Frontal cortex (tissue), 4 donors: ENCODE data around the gene TBC1D5. TPM values are rescaled to one million over a fixed set of nuclear protein-coding genes. Genes with fewer than 3 reads are reported as not detected.
"Not testable (repeated sequence)": the region's sequence is repeated elsewhere in the genome, so short reads cannot be mapped to it uniquely, and the experiment has no call there.

Source experiments
- DNase-seq, 2 donors: peaks; one replicate each; pipeline ENCODE4 v3.0.0; 2012; ENCODE audit warnings: low spot score in 2 of 2
- FAIRE-seq: peaks from 2 replicates; lab custom pipeline; 2012; peaks lifted over from hg19 to GRCh38; lab: Jason Lieb, UNC
- total RNA-seq: library from RNA; depleted of rRNA; stranded (reverse); fragments of >200 nt; gene quantifications from one replicate; pipeline ENCODE4 v1.2.3, GENCODE V29; 2014
- donor health status: control.
- donor health status: control.
- donor health status: control.

TBC1D5 gene
- total RNA-seq, 1 donor from 2014 or later: 77.5 TPM

- no peak for FAIRE-seq
- no peak for DNase-seq
Observed at GRCh38 chr3:17571686-17572085, 170.7 kb downstream of the TBC1D5 start.

GRCh38 chr3:17562845-17563244 is 179.6 kb downstream of the TBC1D5 start:
- DNase-seq: no peak
- no peak for FAIRE-seq

GRCh38 chr3:17558565-17558964 is 183.9 kb downstream of the TBC1D5 start:
- no peak for FAIRE-seq
- DNase-seq: no peak

DNA sequence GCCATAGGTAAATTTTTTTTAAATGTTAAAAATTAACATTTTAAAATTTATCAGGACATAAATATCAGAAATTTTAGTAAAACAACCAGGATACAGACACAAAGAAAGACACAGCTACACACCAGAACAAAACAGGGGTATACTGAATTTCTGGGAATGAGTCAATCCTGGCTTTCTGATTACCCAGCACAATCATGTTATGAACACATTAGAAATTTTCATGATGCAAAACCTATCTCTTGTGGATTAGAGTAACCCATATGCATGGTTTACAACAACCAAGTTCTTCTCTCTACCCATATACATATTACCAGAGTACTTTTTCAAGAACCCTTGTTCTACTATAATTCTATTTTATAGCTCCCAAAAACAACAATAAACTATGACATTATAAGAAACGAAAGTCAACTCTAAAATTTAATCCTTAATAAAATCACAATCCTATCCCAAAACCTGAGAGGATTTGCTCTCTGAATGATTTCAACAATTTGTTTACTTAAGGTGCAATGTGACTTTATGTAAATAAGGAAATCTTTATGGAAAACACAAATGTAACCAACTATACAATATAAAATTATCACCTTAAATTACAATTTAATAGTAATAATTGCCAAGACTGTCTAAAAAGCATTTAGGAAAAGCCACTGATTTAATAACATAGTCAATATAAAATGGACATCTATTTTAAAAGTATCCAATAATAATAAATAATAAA is 184.5 kb downstream of the TBC1D5 start:
- FAIRE-seq: peak; percentile 13
- no peak for DNase-seq

DNA sequence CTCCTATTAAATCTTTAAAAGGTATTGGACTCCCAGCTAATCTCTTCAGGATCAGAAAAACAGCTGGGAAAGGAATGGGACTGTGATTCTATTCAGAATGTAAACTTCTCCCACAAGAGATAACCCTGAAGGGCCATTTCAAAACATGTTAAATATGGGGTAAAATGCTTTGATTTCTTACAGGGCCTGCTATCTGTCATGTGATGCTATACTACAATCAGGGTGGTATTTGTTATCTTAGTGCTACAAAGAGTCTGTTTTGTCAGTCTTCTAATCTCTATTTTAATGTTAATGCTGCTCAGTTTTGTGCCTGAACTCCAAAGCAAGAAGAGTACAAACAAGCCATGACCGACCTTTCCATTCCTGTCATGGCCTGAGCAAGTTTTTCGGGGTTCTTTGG is 186.9 kb downstream of the TBC1D5 start:
- FAIRE-seq: no peak
- no peak for DNase-seq

DNA sequence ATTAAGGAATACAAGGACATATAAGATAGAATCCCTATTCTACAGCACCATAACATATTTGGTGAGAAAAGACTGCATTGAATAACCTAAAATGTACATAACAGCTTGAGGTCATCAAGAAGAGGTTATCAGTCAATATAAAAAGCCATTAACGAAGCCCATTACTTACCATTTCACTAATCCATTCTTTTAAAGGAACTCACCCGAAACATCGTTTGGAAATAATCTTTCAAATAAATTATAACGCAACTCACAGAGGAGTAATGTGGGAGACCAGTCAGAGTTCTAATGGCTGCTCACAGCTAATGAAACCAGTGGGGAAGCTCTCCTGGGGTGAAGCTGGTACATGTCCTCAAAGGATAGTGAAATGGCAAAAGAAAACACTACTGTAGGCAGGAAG is 188.4 kb downstream of the TBC1D5 start:
- FAIRE-seq: no peak
- no peak for DNase-seq

DNA sequence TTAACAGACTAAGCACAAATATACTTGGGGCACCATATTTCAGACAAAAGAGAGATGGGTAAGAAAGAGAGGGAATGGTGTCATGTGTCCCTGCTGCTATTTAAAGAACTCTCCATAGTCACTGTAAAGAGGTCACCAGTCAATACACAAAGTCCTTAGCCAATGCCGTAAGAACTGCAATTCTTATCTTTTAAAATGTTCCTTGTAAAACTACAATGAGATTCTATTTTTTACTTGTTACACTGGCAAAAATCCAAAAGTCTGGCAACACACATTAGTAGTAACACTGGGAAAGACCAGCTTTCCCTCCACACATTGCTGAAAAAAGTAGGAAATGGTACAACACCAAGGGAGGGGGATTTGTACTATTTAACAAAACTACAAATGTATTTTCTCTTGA is 189.4 kb downstream of the TBC1D5 start:
- DNase-seq: no peak
- FAIRE-seq: no peak

GRCh38 chr3:17552351-17552750 is 190.1 kb downstream of the TBC1D5 start:
- FAIRE-seq: no peak
- no peak for DNase-seq

DNA sequence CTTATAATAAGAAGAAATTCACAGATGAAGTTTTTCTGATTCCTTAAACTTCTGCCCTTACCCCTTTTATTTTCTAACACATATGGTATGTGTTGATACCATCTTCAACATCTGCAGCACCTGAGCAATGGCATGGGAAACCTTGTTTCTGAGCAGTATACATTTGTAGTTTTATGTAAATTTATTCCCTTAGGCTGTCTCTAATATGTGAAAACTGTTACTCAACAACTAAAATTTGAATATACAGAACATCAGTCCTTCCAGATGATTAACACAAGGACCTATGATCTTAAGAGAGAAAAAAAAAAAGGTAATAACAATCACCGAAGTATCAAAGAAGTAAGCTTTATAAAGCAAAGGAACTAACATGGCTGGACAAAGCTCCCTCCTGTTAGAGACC is 190.5 kb downstream of the TBC1D5 start:
- FAIRE-seq (no peak), DNase-seq (no peak)

GRCh38 chr3:17551333-17551732 is 191.1 kb downstream of the TBC1D5 start:
- FAIRE-seq: no peak
- DNase-seq: no peak

DNA sequence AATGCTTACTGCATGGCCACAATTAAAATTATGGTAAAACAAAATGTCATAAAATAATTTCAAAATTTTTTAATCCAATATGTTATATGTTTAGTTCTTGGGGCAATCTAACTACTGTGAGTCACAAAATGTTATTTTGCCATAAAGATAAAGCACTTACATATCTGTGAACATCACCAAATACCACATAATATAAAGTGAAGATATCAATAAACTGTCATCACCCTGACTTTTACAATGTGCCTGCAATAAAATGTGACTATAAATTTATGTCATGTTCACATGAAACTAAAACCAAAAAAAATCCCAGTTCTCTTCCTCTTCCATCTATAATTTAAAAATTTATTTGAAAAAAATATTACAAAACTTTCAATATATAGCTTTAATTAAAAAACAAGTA is 191.8 kb downstream of the TBC1D5 start:
- FAIRE-seq (peak; percentile 10), DNase-seq (no peak)

GRCh38 chr3:17546500-17547255 is 195.8 kb downstream of the TBC1D5 start:
- no peak for FAIRE-seq
- DNase-seq: no peak

GRCh38 chr3:17544632-17545031 is 197.8 kb downstream of the TBC1D5 start:
- FAIRE-seq (no peak), DNase-seq (no peak)

DNA sequence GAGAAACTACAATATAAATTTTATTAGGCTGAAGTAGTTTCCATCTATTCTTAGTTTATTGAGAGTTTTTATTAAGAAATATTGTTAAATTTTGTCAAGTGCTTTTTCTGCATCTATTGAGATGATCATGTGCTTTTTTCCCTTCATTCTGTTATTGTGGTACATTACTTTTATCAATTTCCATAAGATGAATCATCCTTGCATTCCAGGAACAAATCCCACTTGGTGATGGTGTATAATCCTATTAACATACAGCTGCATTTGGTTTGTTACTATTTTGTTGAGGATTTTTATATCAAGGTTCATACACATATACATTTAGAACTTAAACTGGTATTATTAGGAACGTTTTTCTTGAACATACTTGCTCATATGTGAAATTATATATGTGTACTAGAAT is 199.8 kb downstream of the TBC1D5 start:
- no peak for FAIRE-seq
- DNase-seq: no peak

GRCh38 chr3:17539436-17539835 is 203.0 kb downstream of the TBC1D5 start:
- no peak for FAIRE-seq
- no peak for DNase-seq

DNA sequence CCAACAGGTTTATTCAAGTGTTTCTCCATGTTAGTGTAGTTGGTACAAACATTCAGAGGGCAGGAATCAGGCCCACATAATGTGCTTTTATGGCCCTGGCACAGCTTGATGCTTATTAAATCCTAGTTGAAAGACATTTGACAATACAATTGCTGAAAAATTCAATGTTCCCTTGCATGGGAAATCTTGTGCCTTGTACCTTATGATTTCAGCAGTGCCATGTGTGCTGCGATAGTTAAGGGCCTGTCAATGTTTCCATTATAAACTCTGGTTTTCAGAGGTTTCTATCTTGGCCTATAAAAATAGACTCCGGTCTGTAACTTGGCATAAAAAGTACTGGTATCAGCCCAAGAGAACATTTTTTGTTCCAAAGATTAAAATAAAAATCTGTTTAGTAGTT is 207.2 kb downstream of the TBC1D5 start:
- FAIRE-seq: no peak
- DNase-seq: no peak

DNA sequence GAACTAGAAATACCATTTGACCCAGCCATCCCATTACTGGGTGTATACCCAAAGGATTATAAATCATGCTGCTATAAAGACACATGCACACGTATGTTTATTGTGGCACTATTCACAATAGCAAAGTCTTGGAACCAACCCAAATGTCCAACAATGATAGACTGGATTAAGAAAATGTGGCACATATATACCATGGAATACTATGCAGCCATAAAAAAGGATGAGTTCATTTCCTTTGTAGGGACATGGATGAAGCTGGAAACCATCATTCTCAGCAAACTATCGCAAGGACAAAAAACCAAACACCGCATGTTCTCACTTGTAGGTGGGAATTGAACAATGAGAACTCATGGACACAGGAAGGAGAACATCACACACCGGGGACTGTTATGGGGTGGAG is 210.0 kb downstream of the TBC1D5 start:
- DNase-seq, FAIRE-seq: not testable (repeated sequence)

DNA sequence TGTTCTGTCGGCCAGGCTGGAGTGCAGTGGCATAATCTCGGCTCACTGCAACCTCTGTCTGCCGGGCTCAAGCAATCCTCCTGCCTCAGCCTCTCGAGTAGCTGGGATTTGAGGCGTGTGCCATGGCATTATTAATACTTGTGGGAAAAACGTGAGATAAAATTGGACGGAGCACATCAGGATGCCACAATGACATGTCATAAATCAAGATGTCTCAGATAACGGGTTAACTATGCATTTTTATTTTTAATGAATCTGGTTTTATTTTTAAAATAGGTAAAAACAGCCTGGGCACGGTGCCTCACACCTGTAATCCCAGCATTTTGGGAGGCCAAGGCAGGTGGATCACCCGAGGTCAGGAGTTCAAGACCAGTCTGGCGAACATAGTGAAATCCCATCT is 212.8 kb downstream of the TBC1D5 start:
- DNase-seq: no peak
- no peak for FAIRE-seq

GRCh38 chr3:17518189-17519059 is 224.0 kb downstream of the TBC1D5 start:
- no peak for DNase-seq
- no peak for FAIRE-seq

DNA sequence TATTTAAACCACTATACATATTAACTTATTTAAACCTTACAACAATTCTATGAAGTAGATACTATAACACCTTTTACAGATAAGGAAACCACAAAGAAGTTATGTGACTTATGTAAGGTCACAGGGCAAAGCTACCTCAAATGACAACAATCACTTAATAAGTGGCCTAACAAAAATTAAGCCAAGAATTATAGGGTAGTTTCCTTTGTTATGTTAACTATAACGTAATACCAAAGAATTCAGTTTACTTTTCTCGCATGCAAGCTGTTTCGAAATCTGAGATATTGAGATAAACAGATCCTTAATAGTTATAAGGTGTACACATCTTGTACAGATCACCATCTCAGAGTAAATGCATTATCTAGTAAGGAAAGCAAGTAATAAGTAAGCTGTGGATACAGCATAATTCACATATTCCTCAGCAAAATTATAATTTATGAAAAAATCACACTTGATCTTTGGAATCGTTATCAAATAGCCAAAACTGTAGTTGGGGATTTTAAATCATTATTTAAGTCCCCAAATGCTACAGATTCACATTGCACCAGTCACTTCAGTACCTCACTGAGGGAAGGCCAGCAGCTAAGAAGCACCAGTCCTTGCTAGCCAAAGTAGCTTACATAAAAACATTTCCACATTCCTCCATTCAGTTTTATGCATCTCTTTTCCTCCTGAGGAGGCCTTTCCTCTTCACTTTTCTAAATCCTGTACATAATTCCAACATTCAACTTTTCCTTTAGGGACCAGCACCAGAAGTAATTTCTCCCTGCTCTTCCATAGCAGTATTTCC is 226.8 kb downstream of the TBC1D5 start:
- no peak for FAIRE-seq
- no peak for DNase-seq
